NCI-H2227 (cell line): Measurements from ENCODE around the gene OVAAL.

ENCODE experiments used
- DNase-seq: peaks from one replicate; lab custom pipeline; 2025; ENCODE audit not compliant: unreplicated experiment; lab: John Stamatoyannopoulos, UW

The OVAAL gene

GRCh38 chr1:180568184-180568583 lies 9.4 kb downstream of the OVAAL start:
- no peak for DNase-seq

- DNase-seq, result no peak
Observed at GRCh38 chr1:180571060-180571831, 12.5 kb downstream of the OVAAL start.

GRCh38 chr1:180571832-180572636 lies 13.3 kb downstream of the OVAAL start:
- DNase-seq, result no peak

- no peak for DNase-seq
Observed at GRCh38 chr1:180572760-180573159, 14.0 kb downstream of the OVAAL start.

GRCh38 chr1:180574031-180574713 lies 15.4 kb downstream of the OVAAL start:
- no peak for DNase-seq

- no peak for DNase-seq
Observed at GRCh38 chr1:180577361-180577760, 18.6 kb downstream of the OVAAL start.

GRCh38 chr1:180579961-180580611 lies 21.3 kb downstream of the OVAAL start:
- peak; percentile 61 for DNase-seq

GRCh38 chr1:180581635-180582039 lies 22.9 kb downstream of the OVAAL start:
- DNase-seq, result no peak

- DNase-seq, result no peak
Observed at GRCh38 chr1:180584869-180585268, 26.1 kb downstream of the OVAAL start.

GRCh38 chr1:180585994-180586359 lies 27.2 kb downstream of the OVAAL start:
- DNase-seq, result no peak

GRCh38 chr1:180586671-180587155 lies 27.9 kb downstream of the OVAAL start:
- DNase-seq, result peak; percentile 86

GRCh38 chr1:180588121-180588520 lies 29.4 kb downstream of the OVAAL start:
- DNase-seq, result no peak

- DNase-seq, result no peak
Observed at GRCh38 chr1:180590889-180591288, 32.1 kb downstream of the OVAAL start.

- no peak for DNase-seq
Observed at GRCh38 chr1:180593382-180593781, 34.6 kb downstream of the OVAAL start.

GRCh38 chr1:180594723-180595122 lies 36.0 kb downstream of the OVAAL start:
- peak; percentile 91 for DNase-seq

GRCh38 chr1:180595966-180596365 lies 37.2 kb downstream of the OVAAL start:
- DNase-seq, result no peak

GRCh38 chr1:180597520-180597919 lies 38.8 kb downstream of the OVAAL start:
- DNase-seq, result no peak

GRCh38 chr1:180598333-180598974 lies 39.7 kb downstream of the OVAAL start:
- peak; percentile 35 for DNase-seq

GRCh38 chr1:180600343-180600742 lies 41.6 kb downstream of the OVAAL start:
- DNase-seq, result no peak

GRCh38 chr1:180601512-180601911 lies 42.7 kb downstream of the OVAAL start:
- DNase-seq, result no peak
